HG03575 (cell line): ENCODE results near the gene NCLN.
"Not testable (repeated sequence)": the region's sequence is repeated elsewhere in the genome, so short reads cannot be mapped to it uniquely, and the experiment has no call there.

ENCODE experiments used
- ATAC-seq: cut with Tn5 transposase; IDR thresholded peaks from one replicate; pipeline ENCODE4 v1.9.1; 2021; ENCODE audit not compliant: unreplicated experiment, insufficient number of reproducible peaks, low FRiP score; ENCODE audit errors: extremely low read depth

The NCLN gene

GRCh38 chr19:3193256-3194105, 7.8 kb downstream of the NCLN start:
- no peak for ATAC-seq

GRCh38 chr19:3194106-3195087, 8.7 kb downstream of the NCLN start:
- ATAC-seq = no peak

DNA sequence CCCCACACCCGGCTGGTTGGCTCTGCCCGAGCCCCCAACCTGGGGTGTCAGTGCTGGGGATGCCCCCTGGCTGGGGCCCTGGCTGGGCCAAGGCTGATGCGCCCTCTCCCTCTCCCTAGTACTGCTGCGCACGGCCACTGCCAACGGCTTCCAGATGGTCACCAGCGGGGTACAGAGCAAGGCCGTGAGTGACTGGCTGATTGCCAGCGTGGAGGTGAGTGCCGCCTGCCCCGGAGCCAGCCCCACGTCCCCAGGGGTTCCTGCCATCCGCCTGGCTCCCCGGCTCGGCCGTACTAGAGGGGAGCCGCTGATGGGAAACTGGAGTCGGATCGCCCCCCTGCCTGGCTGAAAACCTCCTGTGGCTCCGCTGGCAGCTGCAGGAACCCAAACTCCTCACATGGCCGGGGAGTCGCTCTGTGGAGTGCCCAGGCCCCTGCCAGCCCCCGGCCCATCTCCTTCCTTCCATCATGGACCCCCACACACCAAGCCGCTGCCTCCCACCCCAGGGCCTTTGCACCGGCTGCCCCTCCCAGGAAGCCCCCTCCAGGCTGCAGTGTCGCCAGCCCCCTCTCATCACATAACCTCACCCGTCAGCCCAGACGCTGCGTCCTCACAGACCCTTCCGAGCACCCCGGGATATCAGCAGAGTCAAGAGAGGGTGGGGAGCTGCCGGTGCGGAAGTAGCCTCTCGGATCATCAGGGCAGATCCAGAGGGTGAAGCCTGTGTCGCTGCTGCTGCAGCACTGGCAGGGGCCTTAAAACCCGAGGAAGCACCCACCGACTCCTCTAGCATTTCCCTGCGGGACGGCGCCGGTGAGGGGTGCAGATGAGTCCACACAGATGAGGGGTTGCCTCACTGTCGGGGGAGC, 10.6 kb downstream of the NCLN start:
- ATAC-seq = no peak

GRCh38 chr19:3196933-3197205, 11.1 kb downstream of the NCLN start:
- no peak for ATAC-seq

- no peak for ATAC-seq
Observed at GRCh38 chr19:3198901-3199700, 13.4 kb downstream of the NCLN start.

GRCh38 chr19:3201072-3201700, 15.5 kb downstream of the NCLN start:
- ATAC-seq = no peak

- no peak for ATAC-seq
Observed at GRCh38 chr19:3201911-3202310, 16.2 kb downstream of the NCLN start.

- ATAC-seq = no peak
Observed at GRCh38 chr19:3202346-3202745, 16.6 kb downstream of the NCLN start.

- ATAC-seq = not testable (repeated sequence)
Observed at GRCh38 chr19:3202895-3203294, 17.2 kb downstream of the NCLN start.

- no peak for ATAC-seq
Observed at GRCh38 chr19:3203805-3204645, 18.3 kb downstream of the NCLN start.

DNA sequence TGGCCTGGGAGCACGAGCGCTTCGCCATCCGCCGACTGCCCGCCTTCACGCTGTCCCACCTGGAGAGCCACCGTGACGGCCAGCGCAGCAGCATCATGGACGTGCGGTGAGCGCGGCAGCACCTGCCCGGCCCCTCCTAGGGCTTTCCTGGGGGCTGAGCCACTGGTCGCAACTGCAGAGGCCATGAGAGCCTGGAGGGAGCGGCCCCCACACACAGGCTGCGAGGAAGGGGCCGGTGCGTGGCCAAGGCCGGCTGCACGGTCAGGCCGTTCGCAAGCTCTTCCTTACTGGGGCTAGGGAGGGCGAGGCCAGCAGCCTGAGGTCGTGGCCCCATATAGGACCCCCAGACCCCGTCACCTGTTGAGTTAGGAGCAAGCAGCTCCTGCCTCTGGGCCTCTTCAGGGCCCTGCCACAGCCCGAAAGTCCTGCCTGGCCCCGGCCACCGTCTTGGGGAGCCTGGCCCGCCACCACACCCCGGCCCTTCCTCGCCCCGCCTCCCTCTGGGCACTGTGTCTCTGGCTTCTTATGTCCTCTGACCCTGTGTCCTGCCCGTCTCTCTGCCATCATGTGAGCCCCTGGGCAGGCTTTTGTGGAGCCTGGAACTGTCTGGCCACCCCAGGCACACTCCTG, 19.0 kb downstream of the NCLN start:
- ATAC-seq = no peak

DNA sequence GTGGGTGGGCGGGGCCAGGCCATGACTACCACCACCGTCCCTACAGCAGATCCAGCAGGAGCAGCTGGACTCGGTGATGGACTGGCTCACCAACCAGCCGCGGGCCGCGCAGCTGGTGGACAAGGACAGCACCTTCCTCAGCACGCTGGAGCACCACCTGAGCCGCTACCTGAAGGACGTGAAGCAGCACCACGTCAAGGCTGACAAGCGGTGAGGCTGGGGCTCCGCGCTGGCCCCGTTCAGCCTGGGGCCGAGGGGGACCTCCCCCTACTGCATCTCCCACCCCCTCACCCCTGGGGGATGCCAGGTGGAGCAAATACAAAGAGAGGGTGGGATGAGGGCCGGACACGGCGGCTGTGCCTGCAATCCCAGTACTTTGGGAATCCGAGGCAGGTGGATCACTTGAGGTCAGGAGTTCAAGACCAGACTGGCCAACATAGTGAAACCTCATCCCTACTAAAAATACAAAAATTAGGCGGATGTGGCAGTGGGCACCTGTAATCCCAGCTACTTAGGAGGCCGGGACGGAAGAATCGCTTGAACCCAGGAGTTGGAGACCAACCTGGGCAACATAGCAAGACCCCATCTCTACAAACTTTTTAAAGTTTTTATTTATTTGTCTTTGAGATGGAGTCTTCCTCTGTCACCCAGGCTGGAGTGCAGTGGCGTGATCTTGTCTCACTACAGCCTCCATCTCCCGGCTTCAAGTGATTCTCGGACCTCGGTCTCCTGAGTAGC, 20.7 kb downstream of the NCLN start:
- no peak for ATAC-seq

GRCh38 chr19:3207461-3208242, 21.9 kb downstream of the NCLN start:
- ATAC-seq = no peak

DNA sequence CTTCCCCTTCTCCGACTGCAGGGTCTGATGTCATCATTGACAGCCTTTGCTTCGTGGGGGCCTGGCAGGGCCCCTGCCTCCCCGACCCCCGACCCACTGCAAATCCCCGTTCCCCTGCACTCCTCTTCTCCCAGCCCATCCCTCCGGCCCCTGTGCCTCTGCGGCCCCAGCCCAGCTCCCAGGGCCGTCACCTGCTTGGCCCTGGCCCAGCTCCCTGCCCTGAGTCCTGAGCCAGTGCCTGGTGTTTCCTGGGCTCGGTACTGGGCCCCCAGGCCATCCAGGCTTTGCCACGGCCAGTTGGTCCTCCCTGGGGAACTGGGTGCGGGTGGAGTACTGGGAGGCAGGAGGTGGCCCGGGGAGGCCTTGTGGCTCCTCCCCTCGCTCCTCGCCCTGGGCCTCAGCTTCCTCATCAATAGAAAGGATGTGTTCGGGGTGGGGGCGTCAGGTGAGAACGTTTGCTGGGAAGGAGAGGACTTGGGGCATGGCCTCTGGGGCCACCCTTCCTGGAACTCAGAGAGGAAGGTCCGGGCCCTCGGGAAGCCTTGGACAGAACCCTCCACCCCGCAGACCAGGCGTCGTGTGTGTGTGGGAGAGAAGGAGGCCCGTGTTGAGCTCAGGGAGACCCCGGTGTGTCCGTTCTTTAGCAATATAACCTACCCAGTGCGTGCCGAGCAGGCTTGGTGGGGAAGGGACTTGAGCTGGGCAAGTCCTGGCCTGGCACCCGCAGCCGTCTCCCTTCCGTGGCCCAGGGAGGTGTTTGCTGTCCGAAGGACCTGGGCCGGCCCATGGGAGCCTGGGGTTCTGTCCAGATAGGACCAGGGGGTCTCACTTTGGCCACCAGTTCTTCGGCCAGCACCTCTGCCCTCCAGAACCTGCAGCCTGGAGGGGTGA, 22.8 kb downstream of the NCLN start:
- no peak for ATAC-seq
